GM19438 (cell line): ENCODE results near the gene MPND.
"Not testable (repeated sequence)": the region's sequence is repeated elsewhere in the genome, so short reads cannot be mapped to it uniquely, and the experiment has no call there.

Experiments
- ATAC-seq: cut with Tn5 transposase; IDR thresholded peaks from one replicate; pipeline ENCODE4 v1.9.1; 2021; ENCODE audit warnings: low read depth; ENCODE audit not compliant: unreplicated experiment

MPND gene

GRCh38 chr19:4345342-4346019 is 2.1 kb downstream of the MPND start:
- ATAC-seq, result no peak

GRCh38 chr19:4346020-4346383 is 2.6 kb downstream of the MPND start:
- ATAC-seq, result no peak

DNA sequence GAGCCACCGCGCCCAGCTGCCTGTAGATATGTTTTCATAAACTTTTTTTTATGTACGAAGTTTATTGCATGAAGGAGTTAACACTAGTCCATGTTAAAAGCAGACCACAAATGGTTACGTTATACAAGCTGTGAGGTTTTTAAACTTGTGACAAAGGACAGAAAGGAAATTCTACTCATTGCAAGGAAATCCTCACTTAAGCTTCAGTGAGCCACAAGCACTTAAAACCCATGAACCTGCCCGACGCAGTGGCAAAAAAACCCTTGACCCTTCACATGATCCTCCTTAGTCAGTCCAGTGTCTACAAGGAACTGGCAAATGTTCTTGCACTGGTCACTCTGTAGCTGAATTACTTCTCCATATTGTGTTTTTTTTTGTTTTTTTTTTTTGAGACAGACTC is 4.2 kb downstream of the MPND start:
- ATAC-seq, result no peak

DNA sequence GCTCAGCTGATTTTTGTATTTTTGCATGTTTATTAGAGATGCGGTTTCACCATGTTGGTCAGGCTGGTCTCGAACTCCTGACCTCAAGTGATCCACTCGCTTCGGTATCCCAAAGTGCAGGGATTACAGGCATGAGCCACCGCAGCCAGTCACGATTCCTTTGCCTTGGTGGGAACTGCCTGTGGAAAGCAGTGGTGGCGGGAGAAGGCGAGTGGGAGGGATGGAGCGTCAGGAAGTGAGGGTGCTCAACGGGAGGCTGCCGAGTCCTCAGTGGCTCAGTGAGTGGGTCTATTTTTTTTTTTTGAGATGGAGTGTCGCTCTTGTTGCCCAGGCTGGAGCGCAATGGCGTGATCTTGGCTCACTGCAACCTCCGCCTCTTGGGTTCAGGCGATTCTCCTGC is 5.9 kb downstream of the MPND start:
- not testable (repeated sequence) for ATAC-seq

DNA sequence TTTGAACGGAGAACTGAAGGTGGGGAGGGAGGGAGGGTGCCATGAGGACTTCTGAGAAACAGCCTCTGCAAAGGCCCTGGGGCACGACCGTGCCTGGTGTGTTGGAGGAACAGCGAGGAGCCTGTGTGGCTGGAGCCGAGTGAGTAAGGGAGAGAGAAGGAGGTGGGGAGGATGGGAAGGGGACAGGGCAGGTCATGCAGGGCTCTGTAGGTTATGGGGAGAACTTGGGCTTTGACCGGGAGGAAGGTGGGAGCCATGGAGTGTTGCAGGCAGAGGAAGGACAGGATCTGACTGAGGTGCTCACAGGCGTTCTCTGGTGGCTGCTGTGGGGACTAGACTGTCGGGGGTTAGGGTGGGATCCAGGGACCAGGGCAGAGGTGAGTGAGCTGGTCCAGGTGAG is 6.7 kb downstream of the MPND start:
- ATAC-seq, result no peak

GRCh38 chr19:4350726-4351125 is 7.4 kb downstream of the MPND start:
- no peak for ATAC-seq

- no peak for ATAC-seq
Observed at GRCh38 chr19:4352701-4353121, 9.3 kb downstream of the MPND start.

- ATAC-seq, result no peak
Observed at GRCh38 chr19:4354282-4354681, 10.9 kb downstream of the MPND start.

DNA sequence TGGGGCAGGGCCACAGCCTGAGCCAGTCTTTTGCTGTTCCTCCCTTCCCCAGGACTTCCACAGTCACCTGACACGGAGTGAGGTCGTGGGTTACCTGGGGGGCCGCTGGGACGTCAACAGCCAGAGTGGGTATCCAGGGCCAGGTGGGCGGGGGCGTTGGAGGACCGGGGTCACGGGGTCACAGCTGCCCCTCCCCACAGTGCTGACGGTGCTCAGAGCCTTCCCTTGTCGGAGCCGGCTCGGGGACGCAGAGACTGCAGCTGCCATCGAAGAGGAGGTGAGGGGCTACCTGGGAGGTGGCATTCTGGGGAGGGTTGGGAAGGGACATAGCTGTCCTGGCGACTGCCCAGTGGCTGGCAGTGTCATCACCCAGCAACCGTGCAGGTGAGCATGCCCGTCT is 11.5 kb downstream of the MPND start:
- ATAC-seq, result no peak

- no peak for ATAC-seq
Observed at GRCh38 chr19:4357095-4357797, 13.9 kb downstream of the MPND start.

GRCh38 chr19:4357921-4358326 is 14.6 kb downstream of the MPND start:
- no peak for ATAC-seq

DNA sequence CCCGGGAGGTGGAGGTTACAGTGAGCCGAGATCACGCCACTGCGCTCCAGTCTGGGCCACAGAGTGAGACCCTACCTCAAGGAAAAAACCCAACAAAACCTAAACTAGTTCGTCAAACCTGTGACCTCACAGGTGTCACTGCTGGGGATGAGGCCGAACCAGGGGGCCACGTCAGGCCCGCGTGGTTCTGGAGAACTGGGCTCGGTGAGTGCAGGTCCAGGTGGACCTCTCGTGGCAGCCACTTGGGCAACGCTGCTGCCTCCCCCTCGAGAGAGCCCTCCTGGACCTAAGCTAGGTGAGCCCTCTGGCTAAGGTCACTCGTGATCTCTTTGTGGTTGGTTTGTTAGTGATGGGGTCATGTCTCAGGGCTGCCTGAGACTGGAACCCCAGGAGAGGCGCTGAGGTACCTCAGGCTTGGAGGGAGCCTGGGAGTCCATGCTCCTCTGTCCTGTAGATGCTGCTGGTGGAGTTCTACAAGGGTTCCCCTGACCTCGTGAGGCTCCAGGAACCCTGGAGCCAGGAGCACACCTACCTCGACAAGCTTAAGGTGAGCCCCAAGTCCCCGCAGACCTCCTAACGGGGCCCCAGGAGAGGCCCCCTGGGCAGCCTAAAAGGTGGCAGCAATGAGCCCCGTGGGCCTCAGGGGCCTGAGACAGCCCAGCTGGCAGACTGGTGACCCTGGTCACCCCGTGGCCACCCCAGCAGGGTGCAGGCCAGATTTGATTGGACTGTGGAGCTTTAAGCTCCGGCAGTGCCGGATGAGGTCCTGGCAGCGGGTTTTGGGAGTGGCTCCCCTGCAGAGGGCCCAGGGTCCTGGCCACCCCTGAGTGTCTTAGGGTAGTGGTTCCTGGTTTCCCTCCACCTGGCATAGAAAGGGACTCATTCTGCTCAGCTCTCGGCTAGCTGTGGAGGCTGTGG is 15.6 kb downstream of the MPND start:
- no peak for ATAC-seq

GRCh38 chr19:4359627-4360000 is 16.3 kb downstream of the MPND start:
- ATAC-seq, result no peak

- no peak for ATAC-seq
Observed at GRCh38 chr19:4360081-4360569, 16.8 kb downstream of the MPND start.

DNA sequence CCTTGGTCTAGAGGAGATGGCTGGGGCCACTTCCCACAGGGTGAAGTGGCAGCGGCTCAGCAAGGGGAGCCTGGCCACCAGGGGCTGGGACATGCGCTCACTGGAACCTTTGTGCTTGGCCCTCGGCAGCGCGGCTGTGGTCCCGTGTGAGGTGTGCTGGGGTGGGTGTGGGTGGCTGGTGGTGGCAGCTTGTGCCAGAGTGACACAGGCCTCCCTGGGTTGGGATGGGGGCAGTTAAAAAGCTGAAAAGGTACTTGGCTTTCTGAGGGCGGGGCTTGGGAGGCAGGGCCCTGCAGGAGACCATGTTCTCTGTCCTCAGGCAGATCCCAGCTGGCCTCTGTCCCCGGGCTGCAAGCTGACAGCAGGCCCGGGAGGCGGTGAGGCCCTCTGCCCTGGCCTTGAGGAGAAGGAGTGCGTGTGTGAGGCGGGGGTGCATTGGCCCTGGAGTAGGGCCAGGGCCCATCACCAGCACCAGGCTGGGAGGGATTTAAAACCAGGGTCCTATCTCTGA is 17.3 kb downstream of the MPND start:
- no peak for ATAC-seq

GRCh38 chr19:4361152-4362046 is 18.0 kb downstream of the MPND start:
- no peak for ATAC-seq

- ATAC-seq, result no peak
Observed at GRCh38 chr19:4362101-4362828, 18.9 kb downstream of the MPND start.

- no peak for ATAC-seq
Observed at GRCh38 chr19:4362831-4363545, 19.6 kb downstream of the MPND start.
